ENCODE results near the gene DYNLRB2.

Gene DYNLRB2

GRCh38 chr16:80511824-80512592, 28.8 kb upstream of the DYNLRB2 start:
- TF ChIP-seq CTCF (conservative IDR thresholded peaks at IDR 0.05; ENCODE audit: low read depth, low read length), result no peak
- H3K4me3 ChIP-seq (ENCODE audit: low read length), result no peak overlapping the region
- DNase-seq (ENCODE audit: low read depth), result no peak

- no peak for TF ChIP-seq CTCF (conservative IDR thresholded peaks at IDR 0.05; ENCODE audit: low read depth, low read length)
- DNase-seq (ENCODE audit: low read depth), result no peak
Measured at GRCh38 chr16:80512593-80512853, 28.3 kb upstream of the DYNLRB2 start.

GRCh38 chr16:80515374-80515773, 25.4 kb upstream of the DYNLRB2 start:
- TF ChIP-seq CTCF (conservative IDR thresholded peaks at IDR 0.05; ENCODE audit: low read depth, low read length), result no peak
- no peak overlapping the region for H3K4me3 ChIP-seq (ENCODE audit: low read length)
- DNase-seq (ENCODE audit: low read depth), result no peak

More at GRCh38 chr16:80512593-80512853, 28.3 kb upstream of the DYNLRB2 start:
- no peak overlapping the region for H3K4me3 ChIP-seq (ENCODE audit: low read length)

- no peak for DNase-seq (ENCODE audit: low read depth)
- H3K4me3 ChIP-seq (ENCODE audit: low read length), result no peak overlapping the region
- no peak for TF ChIP-seq CTCF (conservative IDR thresholded peaks at IDR 0.05; ENCODE audit: low read depth, low read length)
Measured at GRCh38 chr16:80517846-80518245, 22.9 kb upstream of the DYNLRB2 start.

- no peak for DNase-seq (ENCODE audit: low read depth)
Measured at GRCh38 chr16:80518436-80518835, 22.4 kb upstream of the DYNLRB2 start.

GRCh38 chr16:80519189-80519588, 21.6 kb upstream of the DYNLRB2 start:
- no peak overlapping the region for H3K4me3 ChIP-seq (ENCODE audit: low read length)
- TF ChIP-seq CTCF (conservative IDR thresholded peaks at IDR 0.05; ENCODE audit: low read depth, low read length), result no peak
- DNase-seq (ENCODE audit: low read depth), result no peak

More at GRCh38 chr16:80518436-80518835, 22.4 kb upstream of the DYNLRB2 start:
- no peak overlapping the region for H3K4me3 ChIP-seq (ENCODE audit: low read length)
- TF ChIP-seq CTCF (conservative IDR thresholded peaks at IDR 0.05; ENCODE audit: low read depth, low read length), result no peak

GRCh38 chr16:80525420-80525819, 15.4 kb upstream of the DYNLRB2 start:
- no peak overlapping the region for H3K4me3 ChIP-seq (ENCODE audit: low read length)
- no peak for TF ChIP-seq CTCF (conservative IDR thresholded peaks at IDR 0.05; ENCODE audit: low read depth, low read length)
- no peak for DNase-seq (ENCODE audit: low read depth)
